Smooth muscle cell (in vitro differentiated cells): ENCODE results near the gene CYP4V2. TPM values are rescaled to one million over a fixed set of nuclear protein-coding genes. Genes with fewer than 3 reads are reported as not detected.

Experiments used
- DNase-seq: peaks from one replicate; lab custom pipeline; 2025; ENCODE audit not compliant: unreplicated experiment; lab: John Stamatoyannopoulos, UW
- H2AFZ ChIP-seq: fragments of 200-600 bp; sonication (generic); 2 replicates; pipeline ENCODE4 v1.6.0; 2016; ENCODE audit warnings: antibody characterized with exemption, low read depth, mild to moderate bottlenecking
- H3F3A ChIP-seq: fragments of 200-600 bp; sonication (generic); 2 replicates; pipeline ENCODE4 v1.6.0; 2017; ENCODE audit warnings: antibody characterized with exemption, low read depth
- H3K27ac ChIP-seq: fragments of 200-600 bp; sonication (generic); 2 replicates; pipeline ENCODE4 v1.5.1; 2016; ENCODE audit warnings: low read depth, mild to moderate bottlenecking
- H3K27me3 ChIP-seq: fragments of 200-600 bp; sonication (generic); 2 replicates; pipeline ENCODE4 v1.6.1; 2016; ENCODE audit warnings: low read depth, mild to moderate bottlenecking
- H3K36me3 ChIP-seq: fragments of 200-600 bp; sonication (generic); 2 replicates; pipeline ENCODE4 v1.5.1; 2016; ENCODE audit warnings: low read depth
- H3K4me1 ChIP-seq: fragments of 200-600 bp; sonication (generic); 2 replicates; pipeline ENCODE4 v1.5.1; 2016; ENCODE audit warnings: low read depth
- H3K4me2 ChIP-seq: fragments of 200-600 bp; sonication (generic); 2 replicates; pipeline ENCODE4 v1.6.0; 2016; ENCODE audit warnings: mild to moderate bottlenecking
- H3K4me3 ChIP-seq: fragments of 200-600 bp; sonication (generic); 2 replicates; pipeline ENCODE4 v1.5.1; 2016; ENCODE audit warnings: mild to moderate bottlenecking
- H3K79me2 ChIP-seq: fragments of 200-600 bp; sonication (generic); 2 replicates; pipeline ENCODE4 v1.6.0; 2016; ENCODE audit warnings: low read depth, mild to moderate bottlenecking
- H3K9ac ChIP-seq: fragments of 200-600 bp; sonication (generic); 2 replicates; pipeline ENCODE4 v1.6.0; 2016; ENCODE audit warnings: low read depth
- H3K9me3 ChIP-seq: fragments of 200-600 bp; sonication (generic); replicated peaks from 2 replicates; pipeline ENCODE4 v1.5.1; 2016; ENCODE audit warnings: low read depth
- H4K20me1 ChIP-seq: fragments of 200-600 bp; sonication (generic); 2 replicates; pipeline ENCODE4 v1.6.0; 2016; ENCODE audit warnings: low read depth
- WGBS: methylation state at CpG from one replicate; pipeline ENCODE4 v1.1.7; 2016; ENCODE audit warnings: low lambda C conversion rate; 5-methylcytosine and 5-hydroxymethylcytosine counted together
- polyA plus RNA-seq: library from polyadenylated mRNA; unstranded; fragments of >200 nt; fragmentation: Nextera tagmentation; extraction: Ambion mirVana; gene quantifications from 2 replicates; pipeline ENCODE4 v1.2.1, GENCODE V29; 2016
- total RNA-seq: library from RNA; depleted of rRNA; stranded (reverse); fragments of >200 nt; gene quantifications from 2 replicates; pipeline ENCODE4 v1.2.3, GENCODE V29; 2014
- TF ChIP-seq, protein P1 (sequence below): fragments of 200-600 bp; sonication (generic); IDR thresholded peaks from 2 replicates; pipeline ENCODE4 v1.5.1; 2017; ENCODE audit warnings: borderline replicate concordance, mild to moderate bottlenecking, antibody characterized with exemption; ENCODE audit not compliant: insufficient read depth, poor library complexity, severe bottlenecking

CYP4V2 gene
- total and polyA plus RNA-seq, 2 experiments from 2014 or later, result 0.42 to 3.4 TPM

- Histone ChIP-seq H3K36me3 (no peaks in the 10 kb centered on the region), H3K4me1 (peaks cover 9% of the 10 kb centered on the region), H4K20me1 (no peaks in the 10 kb centered on the region), H3K4me2 (no peak overlapping the region), H3K27ac (no peak overlapping the region), H3K4me3 (no peak overlapping the region), H3F3A (no peaks in the 10 kb centered on the region), H2AFZ (no peak overlapping the region), H3K9ac (no peak overlapping the region), H3K9me3 (no peaks in the 10 kb centered on the region), H3K79me2 (no peaks in the 10 kb centered on the region), H3K27me3 (no peaks in the 10 kb centered on the region)
- 26% methylated on average over 8 of the region's 8 CpGs for WGBS
- TF ChIP-seq, protein P1, sequence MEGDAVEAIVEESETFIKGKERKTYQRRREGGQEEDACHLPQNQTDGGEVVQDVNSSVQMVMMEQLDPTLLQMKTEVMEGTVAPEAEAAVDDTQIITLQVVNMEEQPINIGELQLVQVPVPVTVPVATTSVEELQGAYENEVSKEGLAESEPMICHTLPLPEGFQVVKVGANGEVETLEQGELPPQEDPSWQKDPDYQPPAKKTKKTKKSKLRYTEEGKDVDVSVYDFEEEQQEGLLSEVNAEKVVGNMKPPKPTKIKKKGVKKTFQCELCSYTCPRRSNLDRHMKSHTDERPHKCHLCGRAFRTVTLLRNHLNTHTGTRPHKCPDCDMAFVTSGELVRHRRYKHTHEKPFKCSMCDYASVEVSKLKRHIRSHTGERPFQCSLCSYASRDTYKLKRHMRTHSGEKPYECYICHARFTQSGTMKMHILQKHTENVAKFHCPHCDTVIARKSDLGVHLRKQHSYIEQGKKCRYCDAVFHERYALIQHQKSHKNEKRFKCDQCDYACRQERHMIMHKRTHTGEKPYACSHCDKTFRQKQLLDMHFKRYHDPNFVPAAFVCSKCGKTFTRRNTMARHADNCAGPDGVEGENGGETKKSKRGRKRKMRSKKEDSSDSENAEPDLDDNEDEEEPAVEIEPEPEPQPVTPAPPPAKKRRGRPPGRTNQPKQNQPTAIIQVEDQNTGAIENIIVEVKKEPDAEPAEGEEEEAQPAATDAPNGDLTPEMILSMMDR, result no peak
- DNase-seq, result no peak
Measured at GRCh38 chr4:186249785-186250754, 58.7 kb downstream of the CYP4V2 start.

GRCh38 chr4:186250760-186251159 is 59.4 kb downstream of the CYP4V2 start:
- Histone ChIP-seq H3K4me1 (peaks cover 9% of the 10 kb centered on the region), H3K9ac (no peak overlapping the region), H3K27me3 (no peaks in the 10 kb centered on the region), H3K79me2 (no peaks in the 10 kb centered on the region), H3K9me3 (no peaks in the 10 kb centered on the region), H3F3A (no peaks in the 10 kb centered on the region), H3K4me3 (no peak overlapping the region), H3K4me2 (no peak overlapping the region), H4K20me1 (no peaks in the 10 kb centered on the region), H3K36me3 (no peaks in the 10 kb centered on the region), H3K27ac (no peak overlapping the region), H2AFZ (no peak overlapping the region)
- no peak for DNase-seq
- 47% methylated on average over 2 of the region's 2 CpGs for WGBS
- TF ChIP-seq, protein P1, result no peak

GRCh38 chr4:186255122-186255521 is 63.8 kb downstream of the CYP4V2 start:
- H3K79me2 ChIP-seq, result no peaks in the 10 kb centered on the region

More at GRCh38 chr4:186255122-186255521, 63.8 kb downstream of the CYP4V2 start:
- no peaks in the 10 kb centered on the region for H3K9me3 ChIP-seq
- DNase-seq, result no peak
- H3K36me3 ChIP-seq, result no peaks in the 10 kb centered on the region
- H2AFZ ChIP-seq, result no peak overlapping the region
- peaks cover under 1% of the 10 kb centered on the region for H3K4me1 ChIP-seq
- H3K9ac ChIP-seq, result no peak overlapping the region
- TF ChIP-seq, protein P1, result no peak
- no peak overlapping the region for H3K4me3 ChIP-seq
- H3K4me2 ChIP-seq, result no peak overlapping the region
- WGBS, result 95% methylated on average over 3 of the region's 3 CpGs
- no peaks in the 10 kb centered on the region for H3F3A ChIP-seq
- no peaks in the 10 kb centered on the region for H4K20me1 ChIP-seq
- H3K27ac ChIP-seq, result no peak overlapping the region
- H3K27me3 ChIP-seq, result no peaks in the 10 kb centered on the region
